IMR-90 (cell line): ENCODE data around the gene KIRREL2. TPM values are rescaled to one million over a fixed set of nuclear protein-coding genes. Genes with fewer than 3 reads are reported as not detected.

ENCODE experiments used
- ATAC-seq: fragments of 200-7000 bp; cut with Tn5 transposase; 2 replicates; pipeline ENCODE4 v1.9.1; 2020; ENCODE audit warnings: low read depth, mild to moderate bottlenecking, moderate library complexity
- BruUV-seq: library from RNA; stranded (reverse); fragments of 400-500 nt; replicated peaks from 2 replicates; lab custom pipeline; 2021; lab: Mats Ljungman, UMichigan
- CTCF ChIA-PET: fragments of 300-600 bp; formaldehyde crosslinking; extraction: SDS; loops from one replicate; lab custom pipeline; 2021; ENCODE audit warnings: antibody characterized with exemption; lab: Yijun Ruan, JAX
- POLR2A ChIA-PET: fragments of 300-600 bp; sonication (Branson Sonifier 250); formaldehyde crosslinking; loops from one replicate; lab custom pipeline; 2022; ENCODE audit warnings: antibody characterized with exemption; ENCODE audit not compliant: unreplicated experiment; lab: Charles Lee
- DNase-seq: peaks from one replicate; pipeline ENCODE4 v3.0.0; 2013
- H2AFZ ChIP-seq: replicated peaks from 2 replicates; pipeline ENCODE3; 2013; ENCODE audit warnings: low read length, mild to moderate bottlenecking; ENCODE audit not compliant: poor library complexity
- H2AK5ac ChIP-seq: 2 replicates; pipeline ENCODE4 v1.6.1; 2013; ENCODE audit warnings: low read depth, low read length, inconsistent platforms
- H2AK9ac ChIP-seq: replicated peaks from 2 replicates; pipeline ENCODE3; 2013; ENCODE audit warnings: mild to moderate bottlenecking, low read depth, low read length, moderate library complexity; ENCODE audit not compliant: poor library complexity
- H2BK120ac ChIP-seq: 2 replicates; pipeline ENCODE4 v1.6.1; 2013; ENCODE audit warnings: low read depth, low read length, inconsistent platforms
- H2BK15ac ChIP-seq: 3 replicates; pipeline ENCODE4 v1.6.1; 2013; ENCODE audit warnings: low read depth, low read length, inconsistent platforms
- H2BK20ac ChIP-seq: 2 replicates; pipeline ENCODE4 v1.6.1; 2013; ENCODE audit warnings: low read depth, mild to moderate bottlenecking, inconsistent platforms, low read length, moderate library complexity
- H2BK5ac ChIP-seq: 2 replicates; pipeline ENCODE4 v1.6.1; 2013; ENCODE audit warnings: mild to moderate bottlenecking, low read depth, low read length, inconsistent platforms; ENCODE audit not compliant: poor library complexity, severe bottlenecking
- H3K14ac ChIP-seq: replicated peaks from 2 replicates; pipeline ENCODE4 v1.6.1; 2013; ENCODE audit warnings: low read depth, low read length, inconsistent platforms
- H3K18ac ChIP-seq: 2 replicates; pipeline ENCODE4 v1.6.1; 2013; ENCODE audit warnings: low read depth, low read length, control low read depth
- H3K23ac ChIP-seq: 2 replicates; pipeline ENCODE4 v1.6.1; 2013; ENCODE audit warnings: low read depth, low read length, inconsistent platforms
- H3K27ac ChIP-seq: 2 replicates; pipeline ENCODE4 v1.5.1; 2013; ENCODE audit warnings: mild to moderate bottlenecking, control low read depth, low read length; ENCODE audit not compliant: insufficient read depth
- H3K27me3 ChIP-seq: 2 replicates; pipeline ENCODE4 v1.6.1; 2013; ENCODE audit warnings: low read length; ENCODE audit not compliant: control insufficient read depth, insufficient read depth
- H3K36me3 ChIP-seq: 2 replicates; pipeline ENCODE4 v1.6.1; 2013; ENCODE audit warnings: low read length, mixed read lengths; ENCODE audit not compliant: control insufficient read depth, insufficient read depth
- H3K4ac ChIP-seq: 2 replicates; pipeline ENCODE4 v1.6.1; 2013; ENCODE audit warnings: low read depth, low read length, inconsistent platforms
- H3K4me1 ChIP-seq: 2 replicates; pipeline ENCODE4 v1.6.1; 2013; ENCODE audit warnings: low read length, mixed read lengths; ENCODE audit not compliant: control insufficient read depth, insufficient read depth
- H3K4me2 ChIP-seq: 2 replicates; pipeline ENCODE4 v1.6.1; 2013; ENCODE audit warnings: low read depth, mild to moderate bottlenecking, control low read depth, low read length, moderate library complexity
- H3K4me3 ChIP-seq: 2 replicates; pipeline ENCODE4 v1.5.1; 2013; ENCODE audit warnings: low read depth, mild to moderate bottlenecking, control low read depth, low read length, moderate library complexity; ENCODE audit not compliant: insufficient read depth
- H3K56ac ChIP-seq: 2 replicates; pipeline ENCODE4 v1.6.1; 2013; ENCODE audit warnings: low read length, inconsistent platforms; ENCODE audit not compliant: insufficient read depth; ENCODE audit errors: extremely low read depth
- H3K79me1 ChIP-seq, 2 experiments: 2 replicates each; pipeline ENCODE4 v1.6.1; 2013; ENCODE audit warnings: low read length in 2 of 2, inconsistent platforms in 1 of 2, low read depth in 1 of 2
- H3K9ac ChIP-seq: 2 replicates; pipeline ENCODE4 v1.6.1; 2013; ENCODE audit warnings: low read depth, low read length, control low read depth
- H3K9me1 ChIP-seq: 2 replicates; pipeline ENCODE4 v1.6.1; 2013; ENCODE audit warnings: low read length, inconsistent platforms; ENCODE audit not compliant: insufficient read depth
- H3K9me3 ChIP-seq: 2 replicates; pipeline ENCODE4 v1.6.1; 2013; ENCODE audit warnings: low read length; ENCODE audit not compliant: control insufficient read depth, insufficient read depth
- H4K20me1 ChIP-seq: 2 replicates; pipeline ENCODE4 v1.6.1; 2013; ENCODE audit warnings: low read length, inconsistent platforms; ENCODE audit not compliant: insufficient read depth
- H4K5ac ChIP-seq: 2 replicates; pipeline ENCODE4 v1.6.1; 2013; ENCODE audit warnings: mild to moderate bottlenecking, low read depth, low read length, control low read depth
- H4K8ac ChIP-seq, 2 experiments: 2 replicates each; pipeline ENCODE4 v1.6.1; 2013; ENCODE audit warnings: low read depth in 2 of 2, low read length in 2 of 2, control low read depth in 1 of 2, inconsistent platforms in 1 of 2
- H4K91ac ChIP-seq: 2 replicates; pipeline ENCODE4 v1.6.1; 2013; ENCODE audit warnings: low read depth, low read length, inconsistent platforms; ENCODE audit not compliant: insufficient read depth
- BHLHE40 ChIP-seq: fragments of 150-350 bp; IDR thresholded peaks from 2 replicates; pipeline ENCODE4 v1.6.1; 2016; ENCODE audit warnings: mild to moderate bottlenecking, low read depth, low read length
- CEBPB ChIP-seq: IDR thresholded peaks from 2 replicates; pipeline ENCODE4 v1.6.1; 2012; ENCODE audit warnings: low read depth, low read length, improper control_type of control experiment
- CHD1 ChIP-seq: IDR thresholded peaks from 2 replicates; pipeline ENCODE4 v1.6.1; 2012; ENCODE audit warnings: low read depth, low read length, improper control_type of control experiment
- FOS ChIP-seq: fragments of 150-350 bp; IDR thresholded peaks from 2 replicates; pipeline ENCODE4 v1.6.1; 2016; ENCODE audit warnings: low read depth, low read length
- MAFK ChIP-seq: IDR thresholded peaks from 2 replicates; pipeline ENCODE4 v1.6.1; 2012; ENCODE audit warnings: low read depth, low read length, improper control_type of control experiment
- MAZ ChIP-seq: IDR thresholded peaks from 2 replicates; pipeline ENCODE4 v1.6.1; 2012; ENCODE audit warnings: low read depth, mild to moderate bottlenecking, low read length, improper control_type of control experiment, moderate library complexity, borderline replicate concordance
- MXI1 ChIP-seq: IDR thresholded peaks from 2 replicates; pipeline ENCODE4 v1.6.1; 2012; ENCODE audit warnings: low read depth, mild to moderate bottlenecking, low read length, moderate library complexity, borderline replicate concordance
- NFE2L2 ChIP-seq: fragments of 150-350 bp; IDR thresholded peaks from 2 replicates; pipeline ENCODE4 v1.6.1; 2016; ENCODE audit warnings: low read depth, mild to moderate bottlenecking, low read length
- POLR2A ChIP-seq: IDR thresholded peaks from 2 replicates; pipeline ENCODE4 v1.6.1; 2012; ENCODE audit warnings: mild to moderate bottlenecking, low read depth, low read length
- RCOR1 ChIP-seq: IDR thresholded peaks from 2 replicates; pipeline ENCODE4 v1.6.1; 2012; ENCODE audit warnings: mild to moderate bottlenecking, low read length, improper control_type of control experiment; ENCODE audit not compliant: insufficient replicate concordance
- RFX5 ChIP-seq: IDR thresholded peaks from 2 replicates; pipeline ENCODE4 v1.8.0; 2012; ENCODE audit warnings: low read depth, mild to moderate bottlenecking, low read length, moderate library complexity
- SMC3 ChIP-seq: fragments of 150-350 bp; IDR thresholded peaks from 2 replicates; pipeline ENCODE4 v1.6.1; 2016; ENCODE audit warnings: low read depth, mild to moderate bottlenecking, antibody characterized with exemption, low read length, moderate library complexity
- WGBS, 2 experiments: methylation state at CpG; one replicate each; pipeline versions ENCODE4 v1.1.5 to v1.1.7; 2013; ENCODE audit warnings: missing lambda C conversion rate in 2 of 2; ENCODE audit not compliant: insufficient read length in 1 of 2; ENCODE audit errors: extremely low coverage in 2 of 2; 5-methylcytosine and 5-hydroxymethylcytosine counted together
- dilution Hi-C: fragments of 300-500 bp; cut with HindIII; formaldehyde crosslinking; loops from one replicate; pipeline ENCODE4 v1.14.3; 2018; ENCODE audit warnings: low sequenced_read_pairs; ENCODE audit not compliant: unreplicated experiment
- in situ Hi-C: fragments of 300-500 bp; cut with MboI; formaldehyde crosslinking; loops from 3 replicates; pipeline ENCODE4 v1.14.3; 2019; ENCODE audit warnings: low sequenced_read_pairs, inconsistent platforms, mixed read lengths
- intact Hi-C: fragments of 100-400 bp; cut with micrococcal nuclease; formaldehyde crosslinking; loops from 2 replicates; pipeline ENCODE4 v1.10.0; 2022
- polyA plus RNA-seq, 3 experiments: library from polyadenylated mRNA; depleted of rRNA; stranded (reverse); fragments of >200 nt; gene quantifications; 2 replicates each; pipeline ENCODE4 v1.2.3, GENCODE V29; 2012; ENCODE audit warnings: low replicate concordance in 1 of 3
- total RNA-seq: library from RNA; depleted of rRNA; stranded (reverse); fragments of >200 nt; gene quantifications from 2 replicates; pipeline ENCODE4 v1.2.3, GENCODE V29; 2012
- TF ChIP-seq, protein P1 (sequence below): fragments of 150-350 bp; IDR thresholded peaks from 2 replicates; pipeline ENCODE4 v1.6.1; 2016; ENCODE audit warnings: low read depth, mild to moderate bottlenecking, low read length, moderate library complexity, borderline replicate concordance
- TF ChIP-seq, protein P2 (sequence below): fragments of 150-350 bp; IDR thresholded peaks from 2 replicates; pipeline ENCODE4 v1.6.1; 2017; ENCODE audit warnings: mild to moderate bottlenecking, antibody characterized with exemption, low read length, low read depth
- TF ChIP-seq, protein P3 (sequence below): conservative IDR thresholded peaks from 2 replicates; pipeline ENCODE4 v1.5.1; 2012; ENCODE audit warnings: mild to moderate bottlenecking, low read depth, low read length, improper control_type of control experiment

KIRREL2 gene
- total and polyA plus RNA-seq, 2 of the 4 experiments (the other 2 are of a cell fraction): not detected

DNA sequence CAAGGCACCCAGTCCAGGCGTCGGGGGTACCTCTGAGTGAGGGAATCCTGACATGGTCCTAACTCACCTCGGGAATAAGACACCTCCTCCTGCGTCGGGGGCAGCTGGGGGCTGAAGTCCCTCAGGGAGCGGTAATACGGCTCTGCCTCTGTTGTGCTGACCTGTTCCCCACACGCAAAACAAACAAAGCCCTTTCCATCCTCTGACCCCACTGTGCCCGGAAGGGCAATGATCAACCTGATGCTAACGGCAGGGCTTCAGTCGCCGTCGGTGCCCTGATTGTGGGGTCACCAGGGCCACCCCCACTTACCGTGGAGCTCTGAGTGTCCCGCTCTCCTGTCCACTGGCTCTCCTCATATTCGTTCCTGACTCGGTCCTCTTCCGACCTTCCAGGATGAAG, 25.7 kb upstream of the KIRREL2 start:
- WGBS, 2 experiments: 66% methylated on average over 10 of the region's 18 CpGs; no CpG with 5 or more reads in 1 of the 2 experiments
- H4K8ac ChIP-seq: no peak overlapping the region
- H3K27me3 ChIP-seq: peaks cover 17% of the 10 kb centered on the region
- no peak overlapping the region for H4K5ac ChIP-seq
- DNase-seq (no peak), ATAC-seq (no peak)
- dilution Hi-C loops (no loop called here), intact Hi-C loops (no loop called here), in situ Hi-C loops (no loop called here)
- no peaks in the 10 kb centered on the region for H3K79me1 ChIP-seq
- no peak overlapping the region for H3K27ac ChIP-seq
- H3K4me1 ChIP-seq: no peaks in the 10 kb centered on the region
- no peaks in the 10 kb centered on the region for H4K20me1 ChIP-seq
- no peak overlapping the region for H3K14ac ChIP-seq
- no peak overlapping the region for H3K4ac ChIP-seq
- H3K9me1 ChIP-seq: no peaks in the 10 kb centered on the region
- no peak overlapping the region for H2AK5ac ChIP-seq
- H2BK120ac ChIP-seq: no peak overlapping the region
- no peak overlapping the region for H3K18ac ChIP-seq
- no peaks in the 10 kb centered on the region for H3K9me3 ChIP-seq
- no peak overlapping the region for H2BK20ac ChIP-seq
- TF ChIP-seq RCOR1 (no peak), FOS (no peak), MAFK (no peak), CHD1 (no peak), MAZ (no peak), POLR2A (no peak), SMC3 (no peak), RFX5 (no peak), MXI1 (no peak), NFE2L2 (no peak), CEBPB (no peak), BHLHE40 (no peak)
- TF ChIP-seq, protein P1, sequence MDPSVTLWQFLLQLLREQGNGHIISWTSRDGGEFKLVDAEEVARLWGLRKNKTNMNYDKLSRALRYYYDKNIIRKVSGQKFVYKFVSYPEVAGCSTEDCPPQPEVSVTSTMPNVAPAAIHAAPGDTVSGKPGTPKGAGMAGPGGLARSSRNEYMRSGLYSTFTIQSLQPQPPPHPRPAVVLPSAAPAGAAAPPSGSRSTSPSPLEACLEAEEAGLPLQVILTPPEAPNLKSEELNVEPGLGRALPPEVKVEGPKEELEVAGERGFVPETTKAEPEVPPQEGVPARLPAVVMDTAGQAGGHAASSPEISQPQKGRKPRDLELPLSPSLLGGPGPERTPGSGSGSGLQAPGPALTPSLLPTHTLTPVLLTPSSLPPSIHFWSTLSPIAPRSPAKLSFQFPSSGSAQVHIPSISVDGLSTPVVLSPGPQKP: no peak
- TF ChIP-seq, protein P2, sequence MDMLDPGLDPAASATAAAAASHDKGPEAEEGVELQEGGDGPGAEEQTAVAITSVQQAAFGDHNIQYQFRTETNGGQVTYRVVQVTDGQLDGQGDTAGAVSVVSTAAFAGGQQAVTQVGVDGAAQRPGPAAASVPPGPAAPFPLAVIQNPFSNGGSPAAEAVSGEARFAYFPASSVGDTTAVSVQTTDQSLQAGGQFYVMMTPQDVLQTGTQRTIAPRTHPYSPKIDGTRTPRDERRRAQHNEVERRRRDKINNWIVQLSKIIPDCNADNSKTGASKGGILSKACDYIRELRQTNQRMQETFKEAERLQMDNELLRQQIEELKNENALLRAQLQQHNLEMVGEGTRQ: no peak
- TF ChIP-seq, protein P3, sequence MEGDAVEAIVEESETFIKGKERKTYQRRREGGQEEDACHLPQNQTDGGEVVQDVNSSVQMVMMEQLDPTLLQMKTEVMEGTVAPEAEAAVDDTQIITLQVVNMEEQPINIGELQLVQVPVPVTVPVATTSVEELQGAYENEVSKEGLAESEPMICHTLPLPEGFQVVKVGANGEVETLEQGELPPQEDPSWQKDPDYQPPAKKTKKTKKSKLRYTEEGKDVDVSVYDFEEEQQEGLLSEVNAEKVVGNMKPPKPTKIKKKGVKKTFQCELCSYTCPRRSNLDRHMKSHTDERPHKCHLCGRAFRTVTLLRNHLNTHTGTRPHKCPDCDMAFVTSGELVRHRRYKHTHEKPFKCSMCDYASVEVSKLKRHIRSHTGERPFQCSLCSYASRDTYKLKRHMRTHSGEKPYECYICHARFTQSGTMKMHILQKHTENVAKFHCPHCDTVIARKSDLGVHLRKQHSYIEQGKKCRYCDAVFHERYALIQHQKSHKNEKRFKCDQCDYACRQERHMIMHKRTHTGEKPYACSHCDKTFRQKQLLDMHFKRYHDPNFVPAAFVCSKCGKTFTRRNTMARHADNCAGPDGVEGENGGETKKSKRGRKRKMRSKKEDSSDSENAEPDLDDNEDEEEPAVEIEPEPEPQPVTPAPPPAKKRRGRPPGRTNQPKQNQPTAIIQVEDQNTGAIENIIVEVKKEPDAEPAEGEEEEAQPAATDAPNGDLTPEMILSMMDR: no peak
- no peak overlapping the region for H3K56ac ChIP-seq
- H2BK5ac ChIP-seq: no peak overlapping the region
- no peak overlapping the region for H2AFZ ChIP-seq
- H3K23ac ChIP-seq: no peak overlapping the region
- ChIA-PET POLR2A (no interaction called here), CTCF (no interaction called here)
- no peaks in the 10 kb centered on the region for H3K36me3 ChIP-seq
- no peak overlapping the region for H3K9ac ChIP-seq
- no peak overlapping the region for H3K4me2 ChIP-seq
- no peak overlapping the region for H3K4me3 ChIP-seq
- no peak overlapping the region for H2BK15ac ChIP-seq
- H4K91ac ChIP-seq: no peak overlapping the region
- H2AK9ac ChIP-seq: no peak overlapping the region
- no TSS peak for BruUV-seq
